HepG2 (cell line): ENCODE measurements around the gene ARHGAP12. TPM values are rescaled to one million over a fixed set of nuclear protein-coding genes. Genes with fewer than 3 reads are reported as not detected.

Source experiments
- JUNB ChIP-seq: sonication (generic); formaldehyde crosslinking; IDR thresholded peaks from 2 replicates; pipeline ENCODE4 v1.8.0; 2022; ENCODE audit warnings: missing genetic modification reagents, mild to moderate bottlenecking, borderline replicate concordance
- KDM5B ChIP-seq: sonication (generic); formaldehyde crosslinking; IDR thresholded peaks from 2 replicates; pipeline ENCODE4 v1.4.0; 2020; ENCODE audit warnings: missing genetic modification reagents, mild to moderate bottlenecking, borderline replicate concordance
- MBNL3 ChIP-seq: fragments of 250-450 bp; sonication (Bioruptor Pico); conservative IDR thresholded peaks from 2 replicates; pipeline ENCODE4 v1.8.0; 2022; ENCODE audit warnings: mild to moderate bottlenecking, inconsistent platforms
- ONECUT2 ChIP-seq: sonication (generic); formaldehyde crosslinking; IDR thresholded peaks from 2 replicates; pipeline ENCODE4 v1.4.0; 2020; ENCODE audit warnings: missing genetic modification reagents
- POLR2G ChIP-seq: fragments of 200-400 bp; formaldehyde crosslinking; IDR thresholded peaks from 2 replicates; pipeline ENCODE4 v1.6.1; 2018; ENCODE audit warnings: mild to moderate bottlenecking, low read depth, low read length, moderate library complexity
- SMC3 ChIP-seq: IDR thresholded peaks from 2 replicates; pipeline ENCODE4 v1.6.1; 2011; ENCODE audit warnings: low read length, improper control_type of control experiment
- YEATS4 ChIP-seq: sonication (generic); formaldehyde crosslinking; IDR thresholded peaks from 2 replicates; pipeline ENCODE4 v1.4.0; 2020; ENCODE audit warnings: missing genetic modification reagents, borderline replicate concordance
- ZFP37 ChIP-seq: sonication (generic); formaldehyde crosslinking; IDR thresholded peaks from 2 replicates; pipeline ENCODE4 v1.4.0; 2020; ENCODE audit warnings: missing genetic modification reagents, borderline replicate concordance
- ZFX ChIP-seq: sonication (generic); formaldehyde crosslinking; IDR thresholded peaks from 2 replicates; pipeline ENCODE4 v1.4.0; 2020; ENCODE audit warnings: mild to moderate bottlenecking, low read depth, missing genetic modification reagents, moderate library complexity
- ZMYM2 ChIP-seq: sonication (generic); formaldehyde crosslinking; IDR thresholded peaks from 2 replicates; pipeline ENCODE4 v1.8.0; 2022; ENCODE audit warnings: mild to moderate bottlenecking, missing genetic modification reagents
- ZNF331 ChIP-seq: sonication (generic); formaldehyde crosslinking; IDR thresholded peaks from 2 replicates; pipeline ENCODE4 v1.4.0; 2020; ENCODE audit warnings: missing genetic modification reagents
- polyA plus RNA-seq, 8 experiments: library from polyadenylated mRNA; depleted of rRNA in 3 of 8; stranded (reverse) in 7 of 8; unstranded in 1 of 8; fragments of >200 nt; fragmentation: Illumina TruSeq in 4 of 8; extraction: Trizol in 4 of 8; gene quantifications; 2 replicates each; pipeline versions ENCODE4 v1.2.1 to v1.2.3, GENCODE V29; 2011 to 2016; ENCODE audit warnings: low read depth in 4 of 8, missing spikeins in 1 of 8, mixed read lengths in 1 of 8; ENCODE audit not compliant: insufficient read depth in 1 of 8
- total RNA-seq, 5 experiments: library from RNA; depleted of rRNA; stranded (reverse); fragments of >200 nt; fragmentation: Illumina TruSeq; extraction: Trizol; gene quantifications; 2 replicates each; pipeline ENCODE4 v1.2.3, GENCODE V29; 2016; ENCODE audit warnings: low read depth in 1 of 5
- TF ChIP-seq, protein P1 (sequence below): sonication (generic); formaldehyde crosslinking; IDR thresholded peaks from 2 replicates; pipeline ENCODE4 v1.4.0; 2020; ENCODE audit warnings: missing genetic modification reagents
- TF ChIP-seq, protein P2 (sequence below): IDR thresholded peaks from 2 replicates; pipeline ENCODE4 v1.6.1; 2016; ENCODE audit warnings: mild to moderate bottlenecking
- TF ChIP-seq, protein P3 (sequence below): sonication (generic); formaldehyde crosslinking; IDR thresholded peaks from 2 replicates; pipeline ENCODE4 v1.9.0; 2021; ENCODE audit warnings: missing genetic modification reagents, mild to moderate bottlenecking, borderline replicate concordance
- TF ChIP-seq, protein P4 (sequence below): sonication (generic); formaldehyde crosslinking; IDR thresholded peaks from 2 replicates; pipeline ENCODE4 v1.5.0; 2020; ENCODE audit warnings: mild to moderate bottlenecking, missing genetic modification reagents, borderline replicate concordance
- TF ChIP-seq, protein P5 (sequence below): sonication (generic); formaldehyde crosslinking; IDR thresholded peaks from 2 replicates; pipeline ENCODE4 v1.4.0; 2020; ENCODE audit warnings: mild to moderate bottlenecking, missing genetic modification reagents
- TF ChIP-seq, protein P6 (sequence below): sonication (generic); formaldehyde crosslinking; IDR thresholded peaks from 2 replicates; pipeline ENCODE4 v1.9.0; 2021; ENCODE audit warnings: missing genetic modification reagents, borderline replicate concordance

ARHGAP12 gene
- total and polyA plus RNA-seq, 2 of the 13 experiments (the other 11 are each of a cell fraction or from before 2014, with no cell fraction given) = 25.0 to 54.6 TPM

DNA sequence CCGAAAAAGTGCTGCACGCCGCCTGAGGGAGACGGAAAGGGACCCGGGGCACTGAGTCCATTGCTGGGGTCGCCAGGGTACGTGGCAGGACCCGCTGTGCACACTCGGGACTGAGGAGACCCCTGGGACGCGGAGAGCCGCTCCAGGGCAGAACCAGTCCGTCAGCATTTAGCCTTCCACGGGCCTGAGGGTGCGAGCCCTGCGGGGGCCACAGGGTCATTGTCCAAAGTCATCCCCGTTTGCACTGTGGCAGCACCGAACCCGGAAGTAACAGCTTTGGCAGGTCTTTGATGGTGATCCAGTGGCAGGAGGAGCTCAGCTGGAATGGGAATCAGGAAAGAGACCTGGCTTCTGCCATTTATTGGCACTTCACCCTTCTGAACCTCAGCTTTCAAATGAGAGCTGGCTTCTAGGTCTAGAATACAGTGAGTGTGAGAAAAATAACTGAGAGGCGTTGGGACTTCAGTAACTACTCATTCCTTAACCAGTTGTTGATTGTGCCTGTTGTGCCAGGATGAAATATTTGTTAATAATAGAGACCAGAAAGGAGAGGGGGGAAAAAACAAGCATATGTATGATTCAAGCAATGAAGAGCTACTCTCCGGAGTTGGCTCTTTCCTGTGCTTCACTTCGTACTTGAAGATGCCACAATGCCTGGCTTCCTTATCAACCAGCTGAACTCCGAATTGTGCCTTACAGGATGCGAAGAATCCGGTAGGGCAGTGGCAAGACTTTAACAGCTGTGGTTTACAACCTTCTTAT is 811 bp upstream of the ARHGAP12 start (continued):
- TF ChIP-seq, protein P1, sequence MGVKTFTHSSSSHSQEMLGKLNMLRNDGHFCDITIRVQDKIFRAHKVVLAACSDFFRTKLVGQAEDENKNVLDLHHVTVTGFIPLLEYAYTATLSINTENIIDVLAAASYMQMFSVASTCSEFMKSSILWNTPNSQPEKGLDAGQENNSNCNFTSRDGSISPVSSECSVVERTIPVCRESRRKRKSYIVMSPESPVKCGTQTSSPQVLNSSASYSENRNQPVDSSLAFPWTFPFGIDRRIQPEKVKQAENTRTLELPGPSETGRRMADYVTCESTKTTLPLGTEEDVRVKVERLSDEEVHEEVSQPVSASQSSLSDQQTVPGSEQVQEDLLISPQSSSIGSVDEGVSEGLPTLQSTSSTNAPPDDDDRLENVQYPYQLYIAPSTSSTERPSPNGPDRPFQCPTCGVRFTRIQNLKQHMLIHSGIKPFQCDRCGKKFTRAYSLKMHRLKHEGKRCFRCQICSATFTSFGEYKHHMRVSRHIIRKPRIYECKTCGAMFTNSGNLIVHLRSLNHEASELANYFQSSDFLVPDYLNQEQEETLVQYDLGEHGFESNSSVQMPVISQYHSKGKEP = no peak
- TF ChIP-seq KDM5B (CRISPR knock-in tag) (no peak), ONECUT2 (CRISPR knock-in tag) (no peak), ZNF331 (CRISPR knock-in tag) (no peak), ZFX (CRISPR knock-in tag) (no peak; the same call in 1 of the 2 replicates), YEATS4 (CRISPR knock-in tag) (no peak), MBNL3 (CRISPR knock-in tag) (no peak), ZMYM2 (CRISPR knock-in tag) (no peak), ZFP37 (CRISPR knock-in tag) (no peak), SMC3 (no peak; the same call in 1 of the 2 replicates), POLR2G (peak; percentile 70), JUNB (CRISPR knock-in tag) (no peak)
- TF ChIP-seq, protein P2, sequence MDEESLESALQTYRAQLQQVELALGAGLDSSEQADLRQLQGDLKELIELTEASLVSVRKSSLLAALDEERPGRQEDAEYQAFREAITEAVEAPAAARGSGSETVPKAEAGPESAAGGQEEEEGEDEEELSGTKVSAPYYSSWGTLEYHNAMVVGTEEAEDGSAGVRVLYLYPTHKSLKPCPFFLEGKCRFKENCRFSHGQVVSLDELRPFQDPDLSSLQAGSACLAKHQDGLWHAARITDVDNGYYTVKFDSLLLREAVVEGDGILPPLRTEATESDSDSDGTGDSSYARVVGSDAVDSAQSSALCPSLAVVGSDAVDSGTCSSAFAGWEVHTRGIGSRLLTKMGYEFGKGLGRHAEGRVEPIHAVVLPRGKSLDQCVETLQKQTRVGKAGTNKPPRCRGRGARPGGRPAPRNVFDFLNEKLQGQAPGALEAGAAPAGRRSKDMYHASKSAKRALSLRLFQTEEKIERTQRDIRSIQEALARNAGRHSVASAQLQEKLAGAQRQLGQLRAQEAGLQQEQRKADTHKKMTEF (CRISPR knock-in tag) = no peak
- TF ChIP-seq, protein P3, sequence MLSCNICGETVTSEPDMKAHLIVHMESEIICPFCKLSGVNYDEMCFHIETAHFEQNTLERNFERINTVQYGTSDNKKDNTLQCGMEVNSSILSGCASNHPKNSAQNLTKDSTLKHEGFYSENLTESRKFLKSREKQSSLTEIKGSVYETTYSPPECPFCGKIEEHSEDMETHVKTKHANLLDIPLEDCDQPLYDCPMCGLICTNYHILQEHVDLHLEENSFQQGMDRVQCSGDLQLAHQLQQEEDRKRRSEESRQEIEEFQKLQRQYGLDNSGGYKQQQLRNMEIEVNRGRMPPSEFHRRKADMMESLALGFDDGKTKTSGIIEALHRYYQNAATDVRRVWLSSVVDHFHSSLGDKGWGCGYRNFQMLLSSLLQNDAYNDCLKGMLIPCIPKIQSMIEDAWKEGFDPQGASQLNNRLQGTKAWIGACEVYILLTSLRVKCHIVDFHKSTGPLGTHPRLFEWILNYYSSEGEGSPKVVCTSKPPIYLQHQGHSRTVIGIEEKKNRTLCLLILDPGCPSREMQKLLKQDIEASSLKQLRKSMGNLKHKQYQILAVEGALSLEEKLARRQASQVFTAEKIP (CRISPR knock-in tag) = no peak
- TF ChIP-seq, protein P4, sequence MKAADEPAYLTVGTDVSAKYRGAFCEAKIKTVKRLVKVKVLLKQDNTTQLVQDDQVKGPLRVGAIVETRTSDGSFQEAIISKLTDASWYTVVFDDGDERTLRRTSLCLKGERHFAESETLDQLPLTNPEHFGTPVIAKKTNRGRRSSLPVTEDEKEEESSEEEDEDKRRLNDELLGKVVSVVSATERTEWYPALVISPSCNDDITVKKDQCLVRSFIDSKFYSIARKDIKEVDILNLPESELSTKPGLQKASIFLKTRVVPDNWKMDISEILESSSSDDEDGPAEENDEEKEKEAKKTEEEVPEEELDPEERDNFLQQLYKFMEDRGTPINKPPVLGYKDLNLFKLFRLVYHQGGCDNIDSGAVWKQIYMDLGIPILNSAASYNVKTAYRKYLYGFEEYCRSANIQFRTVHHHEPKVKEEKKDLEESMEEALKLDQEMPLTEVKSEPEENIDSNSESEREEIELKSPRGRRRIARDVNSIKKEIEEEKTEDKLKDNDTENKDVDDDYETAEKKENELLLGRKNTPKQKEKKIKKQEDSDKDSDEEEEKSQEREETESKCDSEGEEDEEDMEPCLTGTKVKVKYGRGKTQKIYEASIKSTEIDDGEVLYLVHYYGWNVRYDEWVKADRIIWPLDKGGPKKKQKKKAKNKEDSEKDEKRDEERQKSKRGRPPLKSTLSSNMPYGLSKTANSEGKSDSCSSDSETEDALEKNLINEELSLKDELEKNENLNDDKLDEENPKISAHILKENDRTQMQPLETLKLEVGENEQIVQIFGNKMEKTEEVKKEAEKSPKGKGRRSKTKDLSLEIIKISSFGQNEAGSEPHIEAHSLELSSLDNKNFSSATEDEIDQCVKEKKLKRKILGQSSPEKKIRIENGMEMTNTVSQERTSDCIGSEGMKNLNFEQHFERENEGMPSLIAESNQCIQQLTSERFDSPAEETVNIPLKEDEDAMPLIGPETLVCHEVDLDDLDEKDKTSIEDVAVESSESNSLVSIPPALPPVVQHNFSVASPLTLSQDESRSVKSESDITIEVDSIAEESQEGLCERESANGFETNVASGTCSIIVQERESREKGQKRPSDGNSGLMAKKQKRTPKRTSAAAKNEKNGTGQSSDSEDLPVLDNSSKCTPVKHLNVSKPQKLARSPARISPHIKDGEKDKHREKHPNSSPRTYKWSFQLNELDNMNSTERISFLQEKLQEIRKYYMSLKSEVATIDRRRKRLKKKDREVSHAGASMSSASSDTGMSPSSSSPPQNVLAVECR (CRISPR knock-in tag) = peak; percentile 85
- TF ChIP-seq, protein P5, sequence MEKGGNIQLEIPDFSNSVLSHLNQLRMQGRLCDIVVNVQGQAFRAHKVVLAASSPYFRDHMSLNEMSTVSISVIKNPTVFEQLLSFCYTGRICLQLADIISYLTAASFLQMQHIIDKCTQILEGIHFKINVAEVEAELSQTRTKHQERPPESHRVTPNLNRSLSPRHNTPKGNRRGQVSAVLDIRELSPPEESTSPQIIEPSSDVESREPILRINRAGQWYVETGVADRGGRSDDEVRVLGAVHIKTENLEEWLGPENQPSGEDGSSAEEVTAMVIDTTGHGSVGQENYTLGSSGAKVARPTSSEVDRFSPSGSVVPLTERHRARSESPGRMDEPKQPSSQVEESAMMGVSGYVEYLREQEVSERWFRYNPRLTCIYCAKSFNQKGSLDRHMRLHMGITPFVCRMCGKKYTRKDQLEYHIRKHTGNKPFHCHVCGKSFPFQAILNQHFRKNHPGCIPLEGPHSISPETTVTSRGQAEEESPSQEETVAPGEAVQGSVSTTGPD = no peak
- TF ChIP-seq, protein P6, sequence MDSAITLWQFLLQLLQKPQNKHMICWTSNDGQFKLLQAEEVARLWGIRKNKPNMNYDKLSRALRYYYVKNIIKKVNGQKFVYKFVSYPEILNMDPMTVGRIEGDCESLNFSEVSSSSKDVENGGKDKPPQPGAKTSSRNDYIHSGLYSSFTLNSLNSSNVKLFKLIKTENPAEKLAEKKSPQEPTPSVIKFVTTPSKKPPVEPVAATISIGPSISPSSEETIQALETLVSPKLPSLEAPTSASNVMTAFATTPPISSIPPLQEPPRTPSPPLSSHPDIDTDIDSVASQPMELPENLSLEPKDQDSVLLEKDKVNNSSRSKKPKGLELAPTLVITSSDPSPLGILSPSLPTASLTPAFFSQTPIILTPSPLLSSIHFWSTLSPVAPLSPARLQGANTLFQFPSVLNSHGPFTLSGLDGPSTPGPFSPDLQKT (CRISPR knock-in tag) = no peak
